Effector memory CD4-positive, alpha-beta T cell (primary cell): Measurements from ENCODE around the gene AFF2.

ENCODE experiments used
- DNase-seq, 3 donors: peaks; one replicate each; pipeline ENCODE4 v3.0.0-alpha.2; 2020
- H3K27ac ChIP-seq: 2 replicates; pipeline ENCODE4 v1.7.0; 2013; ENCODE audit warnings: mild to moderate bottlenecking, low read length, moderate library complexity; ENCODE audit not compliant: insufficient read depth, poor library complexity, severe bottlenecking
- H3K27me3 ChIP-seq: replicated peaks from 2 replicates; pipeline ENCODE4 v1.7.0; 2013; ENCODE audit warnings: mild to moderate bottlenecking, low read length; ENCODE audit not compliant: insufficient read depth, control insufficient read depth, poor library complexity, severe bottlenecking
- H3K36me3 ChIP-seq: 2 replicates; pipeline ENCODE4 v1.7.0; 2013; ENCODE audit warnings: mild to moderate bottlenecking, low read length, moderate library complexity; ENCODE audit not compliant: control insufficient read depth, insufficient read depth
- H3K4me1 ChIP-seq: 2 replicates; pipeline ENCODE4 v1.7.0; 2013; ENCODE audit warnings: low read length, mild to moderate bottlenecking; ENCODE audit not compliant: control insufficient read depth, insufficient read depth, poor library complexity, severe bottlenecking
- H3K4me3 ChIP-seq: 2 replicates; pipeline ENCODE4 v1.7.0; 2013; ENCODE audit warnings: low read length, low read depth, mild to moderate bottlenecking; ENCODE audit not compliant: insufficient read depth, poor library complexity, severe bottlenecking
- H3K9me3 ChIP-seq: 2 replicates; pipeline ENCODE4 v1.7.0; 2013; ENCODE audit warnings: mild to moderate bottlenecking, low read length, moderate library complexity; ENCODE audit not compliant: control insufficient read depth

AFF2 gene

DNA sequence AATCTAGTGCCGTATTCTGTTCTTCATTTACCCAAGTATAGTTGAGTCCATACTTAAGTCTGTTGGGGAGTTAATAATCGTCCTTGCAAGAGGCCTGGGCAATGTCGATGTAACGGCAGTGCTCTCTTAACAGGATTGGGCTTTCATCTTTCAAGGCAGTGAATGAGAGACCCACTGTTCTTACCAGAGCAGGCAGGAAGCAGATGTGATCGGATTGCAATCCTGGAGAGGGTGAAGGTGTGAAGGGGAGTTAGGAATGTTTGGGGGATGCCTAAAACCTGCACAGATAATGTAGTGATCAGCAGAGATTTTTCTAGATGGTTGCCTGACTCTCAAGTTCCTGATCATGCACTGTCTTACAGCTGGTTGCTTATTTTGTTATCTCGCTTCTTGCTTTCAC is 308.4 kb downstream of the AFF2 start:
- no peaks in the 10 kb centered on the region for H3K36me3 ChIP-seq
- no peaks in the 10 kb centered on the region for H3K27me3 ChIP-seq
- no peak for DNase-seq
- H3K27ac ChIP-seq = no peak overlapping the region
- H3K4me3 ChIP-seq = no peak overlapping the region
- H3K4me1 ChIP-seq = no peaks in the 10 kb centered on the region
- no peaks in the 10 kb centered on the region for H3K9me3 ChIP-seq

DNA sequence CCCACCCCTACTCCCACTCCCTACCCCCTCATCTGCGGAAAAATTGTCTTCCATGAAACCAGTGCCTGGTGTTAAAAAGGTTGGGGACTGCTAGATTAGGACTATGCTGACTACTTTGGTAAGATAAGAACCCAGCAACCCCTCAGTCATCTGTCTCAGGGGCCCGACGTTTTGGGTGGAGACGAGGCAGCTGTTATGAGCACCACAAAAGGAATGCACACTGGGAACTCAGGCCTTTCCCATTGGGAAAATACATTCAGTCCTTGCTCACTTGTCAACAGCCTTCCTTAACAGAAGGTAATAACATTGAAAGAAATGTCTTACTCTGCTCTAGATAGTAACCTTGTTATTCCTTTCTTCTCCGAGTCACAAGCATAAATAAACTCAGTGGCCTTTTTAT is 310.8 kb downstream of the AFF2 start:
- no peak overlapping the region for H3K27ac ChIP-seq
- H3K27me3 ChIP-seq = no peaks in the 10 kb centered on the region
- H3K36me3 ChIP-seq = no peaks in the 10 kb centered on the region
- no peak overlapping the region for H3K4me3 ChIP-seq
- H3K9me3 ChIP-seq = no peaks in the 10 kb centered on the region
- H3K4me1 ChIP-seq = no peaks in the 10 kb centered on the region
- DNase-seq = no peak

DNA sequence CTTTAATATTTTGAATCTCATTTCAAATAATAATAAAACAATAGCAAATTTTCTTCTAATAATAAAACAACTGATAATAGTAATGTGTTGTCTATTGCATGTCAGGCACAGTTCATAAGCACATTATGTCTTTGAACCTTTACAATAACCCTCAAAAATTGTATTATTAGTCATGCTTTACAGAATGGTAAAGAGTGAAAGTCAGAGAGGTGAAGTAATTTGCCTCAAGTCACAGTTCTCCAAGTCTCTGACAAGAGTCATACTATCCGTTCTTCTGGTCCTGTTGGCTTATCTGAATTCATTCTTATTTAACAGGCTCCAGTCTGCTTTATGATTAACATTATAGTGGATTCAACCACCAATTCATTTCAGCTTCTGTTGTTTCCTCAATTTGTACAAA is 313.0 kb downstream of the AFF2 start:
- no peak overlapping the region for H3K27ac ChIP-seq
- H3K4me3 ChIP-seq = no peak overlapping the region
- no peak for DNase-seq
- no peaks in the 10 kb centered on the region for H3K9me3 ChIP-seq
- no peaks in the 10 kb centered on the region for H3K36me3 ChIP-seq
- no peaks in the 10 kb centered on the region for H3K4me1 ChIP-seq
- no peaks in the 10 kb centered on the region for H3K27me3 ChIP-seq

DNA sequence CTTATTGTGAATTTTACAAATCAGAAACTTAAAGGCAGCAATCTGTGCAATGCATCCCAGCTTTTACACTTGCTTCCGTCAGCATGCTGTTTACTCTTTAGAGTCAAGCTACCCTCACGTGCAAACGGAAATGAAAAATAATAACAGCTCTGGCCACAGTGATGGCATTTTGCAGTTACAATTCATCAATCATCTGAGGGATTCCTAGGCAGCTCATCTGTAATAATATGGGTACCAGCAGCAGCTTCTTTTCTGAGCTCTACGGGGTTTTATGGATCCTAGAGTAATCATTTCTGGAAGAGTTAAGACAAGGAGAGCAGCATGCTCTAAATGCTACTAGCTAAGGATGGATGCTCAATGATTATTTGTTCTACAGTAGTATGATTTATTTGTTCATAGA is 313.6 kb downstream of the AFF2 start:
- Histone ChIP-seq H3K27ac (no peak overlapping the region), H3K4me3 (no peak overlapping the region), H3K36me3 (no peaks in the 10 kb centered on the region), H3K9me3 (no peaks in the 10 kb centered on the region), H3K27me3 (no peaks in the 10 kb centered on the region), H3K4me1 (no peaks in the 10 kb centered on the region)
- no peak for DNase-seq

DNA sequence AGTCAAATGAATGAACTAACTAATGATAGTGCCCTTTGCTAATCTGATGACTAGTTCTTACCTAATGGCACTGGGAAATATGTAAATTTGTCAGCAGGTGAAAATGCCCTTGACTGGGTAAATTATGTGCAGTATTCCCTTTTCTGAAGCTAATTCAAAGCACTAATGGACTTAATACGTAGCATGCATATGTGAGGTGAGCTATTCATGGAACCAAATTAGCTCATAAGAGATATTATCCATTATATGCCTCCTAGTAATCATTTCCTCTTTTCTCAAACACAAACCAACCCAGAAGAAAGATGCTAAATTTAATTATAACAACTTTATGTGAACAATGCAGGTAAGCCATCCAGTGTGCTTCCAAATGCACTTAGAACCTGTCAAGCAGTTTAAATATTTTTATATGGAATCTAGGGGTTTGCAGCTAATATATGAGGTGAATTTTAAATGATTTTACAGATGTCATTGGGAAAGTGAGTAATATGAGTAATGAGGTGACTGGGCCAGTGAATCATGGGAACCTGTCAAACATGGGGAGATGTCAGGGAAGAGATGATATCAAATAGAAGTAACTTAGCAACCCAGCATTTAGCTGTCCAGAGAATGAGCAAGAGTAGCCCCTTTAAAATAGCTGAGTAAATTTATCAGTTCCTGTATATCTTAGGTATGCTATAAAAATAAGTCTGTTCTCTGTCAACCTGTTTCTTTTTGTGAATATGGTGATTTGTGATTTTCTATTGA is 315.0 kb downstream of the AFF2 start:
- Histone ChIP-seq H3K36me3 (no peaks in the 10 kb centered on the region), H3K9me3 (no peaks in the 10 kb centered on the region), H3K27ac (no peak overlapping the region), H3K27me3 (no peaks in the 10 kb centered on the region), H3K4me3 (no peak overlapping the region), H3K4me1 (no peaks in the 10 kb centered on the region)
- no peak for DNase-seq

DNA sequence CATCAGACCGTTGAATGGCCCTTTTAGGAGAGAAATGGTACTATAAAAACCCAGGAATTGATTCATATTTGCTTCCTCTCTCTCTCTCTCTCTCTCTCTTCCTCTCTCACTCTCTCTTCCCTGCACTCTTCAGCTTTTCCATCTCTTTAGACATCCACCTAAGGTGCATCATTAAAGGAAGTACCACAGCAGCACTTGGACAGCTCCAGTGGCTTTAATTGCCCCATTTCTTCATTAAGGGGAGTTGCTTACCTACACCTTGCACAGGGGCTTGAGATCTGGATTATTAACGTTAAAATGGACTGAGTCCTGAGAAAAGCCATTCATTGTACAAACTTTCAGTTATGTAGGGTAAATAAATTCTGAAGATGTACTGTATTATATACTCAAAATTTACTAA is 323.6 kb downstream of the AFF2 start:
- no peaks in the 10 kb centered on the region for H3K36me3 ChIP-seq
- H3K4me3 ChIP-seq = no peak overlapping the region
- no peak for DNase-seq
- no peak overlapping the region for H3K27ac ChIP-seq
- H3K4me1 ChIP-seq = no peaks in the 10 kb centered on the region
- H3K27me3 ChIP-seq = no peaks in the 10 kb centered on the region
- H3K9me3 ChIP-seq = no peaks in the 10 kb centered on the region

DNA sequence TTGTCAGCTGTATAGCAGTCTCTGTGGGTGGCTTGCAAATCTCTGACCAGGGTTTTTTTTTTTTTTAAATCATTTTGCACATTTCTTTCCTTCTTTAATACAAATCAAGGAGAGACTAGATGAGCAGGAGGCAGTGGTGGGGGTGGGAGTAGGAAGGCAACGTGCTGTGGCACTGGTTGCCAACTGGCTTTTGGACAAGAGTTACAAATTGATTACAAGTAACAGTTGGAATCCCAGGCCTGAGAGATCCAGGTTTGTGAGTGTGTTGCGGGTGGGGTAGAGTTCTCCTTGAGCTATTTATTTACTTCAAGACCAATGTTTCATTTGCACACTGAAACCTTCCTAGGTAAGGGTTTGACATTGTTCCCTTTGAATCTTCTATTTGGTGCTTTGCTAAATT is 325.3 kb downstream of the AFF2 start:
- Histone ChIP-seq H3K27me3 (no peaks in the 10 kb centered on the region), H3K36me3 (no peaks in the 10 kb centered on the region), H3K9me3 (no peaks in the 10 kb centered on the region), H3K4me3 (no peak overlapping the region), H3K4me1 (no peaks in the 10 kb centered on the region), H3K27ac (no peak overlapping the region)
- DNase-seq = no peak

DNA sequence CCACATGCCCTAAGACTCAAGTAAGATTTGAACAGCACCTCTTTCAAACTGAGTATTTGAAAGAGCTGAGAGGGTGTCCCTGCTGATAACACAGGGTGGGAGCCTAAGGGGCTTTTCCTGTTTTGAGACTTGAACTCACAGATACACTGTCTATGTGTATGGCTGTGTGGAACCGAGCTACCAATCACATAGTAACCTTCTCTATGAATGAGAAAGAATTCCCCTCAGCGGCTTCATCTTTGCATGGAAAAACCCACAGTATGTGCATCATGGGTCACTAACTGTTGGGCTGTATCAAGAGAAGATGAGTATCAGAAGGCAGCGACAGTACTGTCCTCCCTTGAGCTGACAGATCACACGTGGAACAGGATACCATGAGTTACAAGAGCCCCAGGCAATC is 336.3 kb downstream of the AFF2 start:
- no peaks in the 10 kb centered on the region for H3K9me3 ChIP-seq
- H3K4me3 ChIP-seq = no peak overlapping the region
- no peak overlapping the region for H3K27ac ChIP-seq
- no peaks in the 10 kb centered on the region for H3K4me1 ChIP-seq
- DNase-seq = no peak
- H3K36me3 ChIP-seq = no peaks in the 10 kb centered on the region
- H3K27me3 ChIP-seq = no peaks in the 10 kb centered on the region

DNA sequence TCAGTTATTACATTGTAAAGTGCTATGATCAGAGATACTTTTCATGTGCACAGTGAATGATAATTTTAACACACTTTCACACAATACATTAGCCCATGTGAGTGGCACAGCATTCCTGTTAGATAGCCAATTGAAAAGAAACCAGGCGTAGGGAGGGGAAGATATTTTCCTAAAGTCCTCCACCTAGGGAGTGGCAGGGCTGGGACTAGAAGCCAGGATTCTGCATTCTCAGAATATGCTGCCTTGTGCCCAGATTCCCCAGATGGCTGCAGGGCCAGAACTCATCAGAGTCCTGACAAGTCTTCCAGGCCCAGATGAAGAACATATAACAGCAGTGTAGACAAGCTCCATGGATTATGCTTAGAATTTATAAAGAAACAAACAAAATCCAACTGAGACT is 350.2 kb downstream of the AFF2 start:
- no peak for DNase-seq
- no peaks in the 10 kb centered on the region for H3K36me3 ChIP-seq
- no peak overlapping the region for H3K4me3 ChIP-seq
- H3K9me3 ChIP-seq = no peaks in the 10 kb centered on the region
- H3K27me3 ChIP-seq = no peaks in the 10 kb centered on the region
- H3K4me1 ChIP-seq = no peaks in the 10 kb centered on the region
- H3K27ac ChIP-seq = no peak overlapping the region

DNA sequence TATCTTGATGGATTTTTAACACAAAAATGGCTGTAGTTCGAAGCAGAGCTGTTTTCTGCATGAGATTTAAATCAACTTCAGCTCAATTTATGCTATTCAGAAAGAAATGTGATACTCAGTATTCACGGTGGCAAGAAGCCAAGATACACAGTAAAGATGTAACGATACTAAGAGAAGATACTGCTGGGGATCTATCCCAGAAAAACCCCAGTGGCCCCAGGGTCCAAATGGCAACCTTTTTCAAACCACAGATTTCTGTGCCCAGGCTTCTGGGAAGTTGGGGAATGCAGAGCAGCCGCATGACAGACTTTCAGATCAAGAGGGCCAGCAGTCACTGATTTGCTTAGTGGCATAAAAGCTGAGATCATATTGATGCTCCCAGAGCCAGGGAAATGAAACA is 353.9 kb downstream of the AFF2 start:
- Histone ChIP-seq H3K9me3 (no peaks in the 10 kb centered on the region), H3K4me3 (no peak overlapping the region), H3K4me1 (no peaks in the 10 kb centered on the region), H3K27ac (no peak overlapping the region), H3K36me3 (no peaks in the 10 kb centered on the region), H3K27me3 (no peaks in the 10 kb centered on the region)
- DNase-seq = no peak
